ENCODE data around the gene SLC44A3.

DNA sequence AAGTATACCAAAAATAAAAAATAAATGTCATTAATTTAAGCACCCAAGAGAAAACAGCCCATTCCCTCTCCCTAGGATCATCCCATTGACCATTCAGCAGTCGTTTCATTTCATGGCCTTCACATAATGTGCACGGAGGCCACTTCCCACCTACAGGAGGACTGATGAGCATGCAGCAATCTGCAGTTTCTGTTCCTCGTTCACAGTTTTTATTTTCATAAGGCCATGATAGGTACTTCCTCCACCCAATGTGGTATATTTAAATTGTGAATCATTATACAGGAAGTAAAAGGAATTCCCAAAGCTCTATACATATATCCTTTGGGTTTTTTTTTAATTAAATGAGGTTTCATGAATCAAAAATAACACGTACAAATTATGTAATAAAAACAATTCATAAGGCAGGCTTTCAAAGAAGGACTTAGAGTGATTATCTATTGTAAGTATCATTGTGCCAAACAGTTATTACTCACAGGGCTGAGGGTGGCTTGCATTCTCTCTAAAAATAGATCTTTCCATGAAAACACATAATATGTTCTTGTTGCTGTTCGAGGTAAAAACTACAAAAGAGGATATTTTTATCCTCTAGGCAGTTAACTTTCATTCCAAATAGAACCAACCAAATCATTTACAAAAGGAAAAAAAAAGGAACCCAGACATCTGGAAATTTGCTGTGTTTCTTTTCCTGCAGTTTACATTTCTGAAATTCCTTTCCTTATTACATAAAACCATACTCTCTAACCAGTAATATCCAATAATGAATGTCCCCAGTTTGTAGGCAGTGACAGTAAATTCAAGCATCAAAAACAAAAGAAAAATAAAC lies 27.5 kb upstream of the SLC44A3 start:
- TF ChIP-seq ZNF264 (CRISPR knock-in tag; IDR thresholded peaks at IDR 0.05) (no peak), TGIF2 (CRISPR knock-in tag; IDR thresholded peaks at IDR 0.05) (no peak), TRIM24 (CRISPR knock-in tag; IDR thresholded peaks at IDR 0.05) (no peak)
- TF ChIP-seq, protein P1, sequence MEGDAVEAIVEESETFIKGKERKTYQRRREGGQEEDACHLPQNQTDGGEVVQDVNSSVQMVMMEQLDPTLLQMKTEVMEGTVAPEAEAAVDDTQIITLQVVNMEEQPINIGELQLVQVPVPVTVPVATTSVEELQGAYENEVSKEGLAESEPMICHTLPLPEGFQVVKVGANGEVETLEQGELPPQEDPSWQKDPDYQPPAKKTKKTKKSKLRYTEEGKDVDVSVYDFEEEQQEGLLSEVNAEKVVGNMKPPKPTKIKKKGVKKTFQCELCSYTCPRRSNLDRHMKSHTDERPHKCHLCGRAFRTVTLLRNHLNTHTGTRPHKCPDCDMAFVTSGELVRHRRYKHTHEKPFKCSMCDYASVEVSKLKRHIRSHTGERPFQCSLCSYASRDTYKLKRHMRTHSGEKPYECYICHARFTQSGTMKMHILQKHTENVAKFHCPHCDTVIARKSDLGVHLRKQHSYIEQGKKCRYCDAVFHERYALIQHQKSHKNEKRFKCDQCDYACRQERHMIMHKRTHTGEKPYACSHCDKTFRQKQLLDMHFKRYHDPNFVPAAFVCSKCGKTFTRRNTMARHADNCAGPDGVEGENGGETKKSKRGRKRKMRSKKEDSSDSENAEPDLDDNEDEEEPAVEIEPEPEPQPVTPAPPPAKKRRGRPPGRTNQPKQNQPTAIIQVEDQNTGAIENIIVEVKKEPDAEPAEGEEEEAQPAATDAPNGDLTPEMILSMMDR (CRISPR knock-in tag; IDR thresholded peaks at IDR 0.05), result no peak
- TF ChIP-seq, protein P2, sequence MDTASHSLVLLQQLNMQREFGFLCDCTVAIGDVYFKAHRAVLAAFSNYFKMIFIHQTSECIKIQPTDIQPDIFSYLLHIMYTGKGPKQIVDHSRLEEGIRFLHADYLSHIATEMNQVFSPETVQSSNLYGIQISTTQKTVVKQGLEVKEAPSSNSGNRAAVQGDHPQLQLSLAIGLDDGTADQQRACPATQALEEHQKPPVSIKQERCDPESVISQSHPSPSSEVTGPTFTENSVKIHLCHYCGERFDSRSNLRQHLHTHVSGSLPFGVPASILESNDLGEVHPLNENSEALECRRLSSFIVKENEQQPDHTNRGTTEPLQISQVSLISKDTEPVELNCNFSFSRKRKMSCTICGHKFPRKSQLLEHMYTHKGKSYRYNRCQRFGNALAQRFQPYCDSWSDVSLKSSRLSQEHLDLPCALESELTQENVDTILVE (CRISPR knock-in tag; IDR thresholded peaks at IDR 0.05), result no peak
- TF ChIP-seq, protein P3, sequence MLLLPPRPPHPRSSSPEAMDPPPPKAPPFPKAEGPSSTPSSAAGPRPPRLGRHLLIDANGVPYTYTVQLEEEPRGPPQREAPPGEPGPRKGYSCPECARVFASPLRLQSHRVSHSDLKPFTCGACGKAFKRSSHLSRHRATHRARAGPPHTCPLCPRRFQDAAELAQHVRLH (CRISPR knock-in tag; IDR thresholded peaks at IDR 0.05; ENCODE audit: borderline replicate concordance, low read depth), result no peak

All from HepG2 (cell line).